HT1080 (cell line): Measurements from ENCODE around the gene STMP1. TPM values are rescaled to one million over a fixed set of nuclear protein-coding genes. Genes with fewer than 3 reads are reported as not detected.
A peak's percentile ranks its signal among the peaks of the same experiment; 100 is the strongest.
"Not testable (repeated sequence)": the region's sequence is repeated elsewhere in the genome, so short reads cannot be mapped to it uniquely, and the experiment has no call there.

Experiments
- DNase-seq: peaks from one replicate; pipeline ENCODE4 v3.0.0-alpha.2; 2015; ENCODE audit warnings: low read depth
- polyA plus RNA-seq, 2 experiments: library from polyadenylated mRNA; depleted of rRNA; stranded (reverse); fragments of >200 nt; gene quantifications; 2 replicates each; pipeline ENCODE4 v1.2.3, GENCODE V29; 2015
- total RNA-seq: library from RNA; depleted of rRNA; stranded (reverse); fragments of >200 nt; shearing (Covaris generic); gene quantifications from 2 replicates; pipeline ENCODE4 v1.2.3, GENCODE V29; 2014; rRNA removed

The STMP1 gene
- total RNA-seq, result 9.0 and 9.3 TPM in 2 replicates
- 41.2 and 44.5 TPM in 2 replicates for polyA plus RNA-seq (2015; cell fraction: cytosol; rRNA removed)
- polyA plus RNA-seq (2015; cell fraction: nucleus; rRNA removed), result 12.7 and 17.2 TPM in 2 replicates

- DNase-seq, result peak; percentile 92
Measured at GRCh38 chr7:135662373-135663114, at the start of gene STMP1. STMP1 (plus strand) TSS chr7:135662514.

- no peak for DNase-seq
Measured at GRCh38 chr7:135616136-135616535, 46.2 kb upstream of the STMP1 start.

- no peak for DNase-seq
Measured at GRCh38 chr7:135617781-135618180, 44.5 kb upstream of the STMP1 start.

- DNase-seq, result no peak
Measured at GRCh38 chr7:135618510-135618909, 43.8 kb upstream of the STMP1 start.

- DNase-seq, result no peak
Measured at GRCh38 chr7:135620447-135620846, 41.9 kb upstream of the STMP1 start.

- peak; percentile 88 for DNase-seq
Measured at GRCh38 chr7:135620980-135621850, 41.1 kb upstream of the STMP1 start.

- no peak for DNase-seq
Measured at GRCh38 chr7:135634191-135634878, 28.0 kb upstream of the STMP1 start.

- not testable (repeated sequence) for DNase-seq
Measured at GRCh38 chr7:135639690-135640089, 22.6 kb upstream of the STMP1 start.

- DNase-seq, result no peak
Measured at GRCh38 chr7:135644154-135644553, 18.2 kb upstream of the STMP1 start.

- no peak for DNase-seq
Measured at GRCh38 chr7:135644729-135645128, 17.6 kb upstream of the STMP1 start.

- no peak for DNase-seq
Measured at GRCh38 chr7:135645296-135645904, 16.9 kb upstream of the STMP1 start.

GRCh38 chr7:135647755-135648154 lies 14.6 kb upstream of the STMP1 start:
- no peak for DNase-seq

GRCh38 chr7:135648235-135648634 lies 14.1 kb upstream of the STMP1 start:
- no peak for DNase-seq

- DNase-seq, result peak; percentile 97
Measured at GRCh38 chr7:135650831-135651573, 11.3 kb upstream of the STMP1 start.

- DNase-seq, result no peak
Measured at GRCh38 chr7:135653340-135654080, 8.8 kb upstream of the STMP1 start.

- no peak for DNase-seq
Measured at GRCh38 chr7:135658564-135658963, 3.8 kb upstream of the STMP1 start.

GRCh38 chr7:135659159-135659846 lies 3.0 kb upstream of the STMP1 start:
- no peak for DNase-seq

- no peak for DNase-seq
Measured at GRCh38 chr7:135661311-135662122, 797 bp upstream of the STMP1 start.

GRCh38 chr7:135662123-135662372 lies 266 bp upstream of the STMP1 start:
- DNase-seq, result no peak
